ENCODE data around the gene UPK3BL2. TPM values are rescaled to one million over a fixed set of nuclear protein-coding genes. Genes with fewer than 3 reads are reported as not detected.
"Not testable (repeated sequence)": the region's sequence is repeated elsewhere in the genome, so short reads cannot be mapped to it uniquely, and the experiment has no call there.

The UPK3BL2 gene
- total RNA-seq, 3 donors from 2014 or later: 0.98 to 5.7 (median 5.1) TPM

GRCh38 chr7:102505298-102506185 is 38.0 kb downstream of the UPK3BL2 start:
- H3K4me1 ChIP-seq; H3K27ac ChIP-seq; DNase-seq (ENCODE audit: low spot score in 2 of 2); H3K36me3 ChIP-seq; H3K27me3 ChIP-seq; H3K4me3 ChIP-seq; H3K9me3 ChIP-seq; intact Hi-C loops (cut with DNase I; ENCODE audit: low total_unique reads): not testable (repeated sequence)

- H3K4me3 ChIP-seq; intact Hi-C loops (cut with DNase I; ENCODE audit: low total_unique reads); DNase-seq (ENCODE audit: low spot score in 2 of 2); H3K36me3 ChIP-seq; H3K27ac ChIP-seq; H3K27me3 ChIP-seq; H3K9me3 ChIP-seq; H3K4me1 ChIP-seq: not testable (repeated sequence)
Observed at GRCh38 chr7:102503141-102503540, 40.4 kb downstream of the UPK3BL2 start.

GRCh38 chr7:102498321-102498720 is 45.2 kb downstream of the UPK3BL2 start:
- H3K4me1 ChIP-seq; H3K9me3 ChIP-seq; DNase-seq (ENCODE audit: low spot score in 2 of 2); H3K27ac ChIP-seq; intact Hi-C loops (cut with DNase I; ENCODE audit: low total_unique reads); H3K4me3 ChIP-seq; H3K27me3 ChIP-seq; H3K36me3 ChIP-seq: not testable (repeated sequence)

GRCh38 chr7:102497308-102497707 is 46.2 kb downstream of the UPK3BL2 start:
- DNase-seq (ENCODE audit: low spot score in 2 of 2); H3K27me3 ChIP-seq; intact Hi-C loops (cut with DNase I; ENCODE audit: low total_unique reads); H3K4me1 ChIP-seq; H3K36me3 ChIP-seq; H3K27ac ChIP-seq; H3K9me3 ChIP-seq; H3K4me3 ChIP-seq: not testable (repeated sequence)

GRCh38 chr7:102496861-102497260 is 46.6 kb downstream of the UPK3BL2 start:
- H3K27ac ChIP-seq; H3K4me1 ChIP-seq; H3K27me3 ChIP-seq; intact Hi-C loops (cut with DNase I; ENCODE audit: low total_unique reads); H3K36me3 ChIP-seq; H3K4me3 ChIP-seq; DNase-seq (ENCODE audit: low spot score in 2 of 2); H3K9me3 ChIP-seq: not testable (repeated sequence)

GRCh38 chr7:102494473-102495149 is 48.9 kb downstream of the UPK3BL2 start:
- H3K27me3 ChIP-seq; H3K27ac ChIP-seq; H3K4me3 ChIP-seq; DNase-seq (ENCODE audit: low spot score in 2 of 2); H3K36me3 ChIP-seq; intact Hi-C loops (cut with DNase I; ENCODE audit: low total_unique reads); H3K9me3 ChIP-seq; H3K4me1 ChIP-seq: not testable (repeated sequence)

- H3K36me3 ChIP-seq; H3K9me3 ChIP-seq; H3K27me3 ChIP-seq; H3K4me1 ChIP-seq; intact Hi-C loops (cut with DNase I; ENCODE audit: low total_unique reads); H3K27ac ChIP-seq: not testable (repeated sequence)
- peak in 1 of 2 donors; percentile 17 for DNase-seq (ENCODE audit: low spot score in 2 of 2)
- H3K4me3 ChIP-seq: peak overlapping the region in 1 of 3 donors; percentile 32
Observed at GRCh38 chr7:102494026-102494425, 49.5 kb downstream of the UPK3BL2 start.

GRCh38 chr7:102493220-102493935 is 50.1 kb downstream of the UPK3BL2 start:
- intact Hi-C loops (cut with DNase I; ENCODE audit: low total_unique reads); H3K27ac ChIP-seq; DNase-seq (ENCODE audit: low spot score in 2 of 2); H3K4me3 ChIP-seq; H3K4me1 ChIP-seq; H3K27me3 ChIP-seq; H3K36me3 ChIP-seq; H3K9me3 ChIP-seq: not testable (repeated sequence)

GRCh38 chr7:102490529-102491075 is 52.9 kb downstream of the UPK3BL2 start:
- H3K9me3 ChIP-seq; H3K36me3 ChIP-seq; H3K4me3 ChIP-seq; H3K4me1 ChIP-seq; intact Hi-C loops (cut with DNase I; ENCODE audit: low total_unique reads); H3K27me3 ChIP-seq; H3K27ac ChIP-seq: not testable (repeated sequence)
- peak in 1 of 2 donors; percentile 13 for DNase-seq (ENCODE audit: low spot score in 2 of 2)

Other genes with a start within 250 kb of the UPK3BL2 start
- under 1 TPM in 1 of 3 donors, not detected in 2; 0.33 TPM for gene SPDYE6, start 187.3 kb downstream of the UPK3BL2 start, total RNA-seq
- 10 to 100 TPM; 17.3 to 30.5 (median 29.7) TPM for gene PRKRIP1, start 147.3 kb downstream of the UPK3BL2 start, total RNA-seq
- gene ORAI2, start 110.1 kb downstream of the UPK3BL2 start, total RNA-seq: 10 to 100 TPM in 2 of 3 donors, 1 to 10 TPM in 1; 8.3 to 24.9 (median 18.1) TPM
- gene ALKBH4, start 78.8 kb downstream of the UPK3BL2 start, total RNA-seq: 10 to 100 TPM; 15.1 to 28.5 (median 17.8) TPM
- 10 to 100 TPM in 2 of 3 donors, 1 to 10 TPM in 1; 7.4 to 20.6 (median 11.6) TPM for gene LRWD1, start 78.7 kb downstream of the UPK3BL2 start, total RNA-seq
- 10 to 100 TPM; 14.3 to 24.2 (median 22.3) TPM for gene POLR2J, start 64.8 kb downstream of the UPK3BL2 start, total RNA-seq
- 10 to 100 TPM in 1 of 3 donors, 1 to 10 TPM in 2; 3.7 to 11.1 (median 7.2) TPM for gene RASA4B, start 25.9 kb downstream of the UPK3BL2 start, total RNA-seq
- not detected for gene SPDYE2, start 7.5 kb upstream of the UPK3BL2 start, total RNA-seq
- gene POLR2J3, start 28.9 kb upstream of the UPK3BL2 start, total RNA-seq: 10 to 100 TPM; 13.5 to 16.5 (median 15.1) TPM
- gene RASA4, start 73.1 kb upstream of the UPK3BL2 start, total RNA-seq: 10 to 100 TPM; 16.2 to 43.6 (median 17.0) TPM
- 10 to 100 TPM; 11.8 to 31.3 (median 22.0) TPM for gene UPK3BL1, start 99.1 kb upstream of the UPK3BL2 start, total RNA-seq
- not detected for gene SPDYE2B, start 106.6 kb upstream of the UPK3BL2 start, total RNA-seq
- 1 to 10 TPM in 2 of 3 donors, under 1 TPM in 1; 0.88 to 2.7 (median 1.6) TPM for gene POLR2J2, start 128.0 kb upstream of the UPK3BL2 start, total RNA-seq
- gene FAM185A, start 205.3 kb upstream of the UPK3BL2 start, total RNA-seq: 10 to 100 TPM; 10.4 to 22.5 (median 20.3) TPM